ENCODE data around the gene DIPK1A.
A peak's percentile ranks its signal among the peaks of the same experiment; 100 is the strongest.

The DIPK1A gene

GRCh38 chr1:92970990-92971689 is 9.9 kb upstream of the DIPK1A start:
- Mint-ChIP-seq H3K4me1 (ENCODE audit: low read depth) (peaks cover 49% of the 10 kb centered on the region), H3K27ac (peak overlapping the region; percentile 27), H3K9me3 (no peaks in the 10 kb centered on the region), H3K36me3 (ENCODE audit: low read depth) (no peaks in the 10 kb centered on the region), H3K27me3 (ENCODE audit: low read depth) (no peaks in the 10 kb centered on the region), H3K4me3 (no peak overlapping the region)
- DNase-seq (ENCODE audit: low spot score): no peak

GRCh38 chr1:92969517-92969916 is 8.3 kb upstream of the DIPK1A start:
- H3K36me3 Mint-ChIP-seq (ENCODE audit: low read depth): no peaks in the 10 kb centered on the region
- H3K4me3 Mint-ChIP-seq: no peak overlapping the region
- no peaks in the 10 kb centered on the region for H3K9me3 Mint-ChIP-seq
- no peak overlapping the region for H3K27ac Mint-ChIP-seq
- DNase-seq (ENCODE audit: low spot score): no peak
- H3K4me1 Mint-ChIP-seq (ENCODE audit: low read depth): peaks cover 36% of the 10 kb centered on the region
- H3K27me3 Mint-ChIP-seq (ENCODE audit: low read depth): no peaks in the 10 kb centered on the region

- no peaks in the 10 kb centered on the region for H3K9me3 Mint-ChIP-seq
- H3K4me1 Mint-ChIP-seq (ENCODE audit: low read depth): peaks cover 30% of the 10 kb centered on the region
- DNase-seq (ENCODE audit: low spot score): no peak
- H3K36me3 Mint-ChIP-seq (ENCODE audit: low read depth): no peaks in the 10 kb centered on the region
- H3K27me3 Mint-ChIP-seq (ENCODE audit: low read depth): no peaks in the 10 kb centered on the region
- H3K27ac Mint-ChIP-seq: no peak overlapping the region
- H3K4me3 Mint-ChIP-seq: no peak overlapping the region
Measured at GRCh38 chr1:92968138-92969032, 7.1 kb upstream of the DIPK1A start.

GRCh38 chr1:92964998-92965397 is 3.7 kb upstream of the DIPK1A start:
- Mint-ChIP-seq H3K36me3 (ENCODE audit: low read depth) (peaks cover 4% of the 10 kb centered on the region), H3K9me3 (no peaks in the 10 kb centered on the region)

GRCh38 chr1:92964316-92964715 is 3.1 kb upstream of the DIPK1A start:
- H3K27ac Mint-ChIP-seq: no peak overlapping the region
- peaks cover 17% of the 10 kb centered on the region for H3K4me1 Mint-ChIP-seq (ENCODE audit: low read depth)
- no peak overlapping the region for H3K4me3 Mint-ChIP-seq
- no peak for DNase-seq (ENCODE audit: low spot score)
- no peaks in the 10 kb centered on the region for H3K9me3 Mint-ChIP-seq
- peaks cover 5% of the 10 kb centered on the region for H3K36me3 Mint-ChIP-seq (ENCODE audit: low read depth)
- no peaks in the 10 kb centered on the region for H3K27me3 Mint-ChIP-seq (ENCODE audit: low read depth)

More at GRCh38 chr1:92964998-92965397, 3.7 kb upstream of the DIPK1A start:
- H3K27ac Mint-ChIP-seq: no peak overlapping the region
- H3K4me1 Mint-ChIP-seq (ENCODE audit: low read depth): peaks cover 18% of the 10 kb centered on the region
- no peak for DNase-seq (ENCODE audit: low spot score)
- no peaks in the 10 kb centered on the region for H3K27me3 Mint-ChIP-seq (ENCODE audit: low read depth)
- no peak overlapping the region for H3K4me3 Mint-ChIP-seq

- Mint-ChIP-seq H3K4me3 (no peak overlapping the region), H3K27me3 (ENCODE audit: low read depth) (no peaks in the 10 kb centered on the region), H3K36me3 (ENCODE audit: low read depth) (peaks cover 5% of the 10 kb centered on the region), H3K27ac (no peak overlapping the region), H3K4me1 (ENCODE audit: low read depth) (peaks cover 20% of the 10 kb centered on the region), H3K9me3 (no peaks in the 10 kb centered on the region)
- DNase-seq (ENCODE audit: low spot score): peak; percentile 72
Measured at GRCh38 chr1:92961896-92962752, 862 bp upstream of the DIPK1A start.

GRCh38 chr1:92960395-92961130 is 699 bp downstream of the DIPK1A start:
- Mint-ChIP-seq H3K27me3 (ENCODE audit: low read depth) (no peaks in the 10 kb centered on the region), H3K36me3 (ENCODE audit: low read depth) (peaks cover 5% of the 10 kb centered on the region), H3K4me3 (peak overlapping the region; percentile 95), H3K27ac (peak overlapping the region; percentile 97), H3K4me1 (ENCODE audit: low read depth) (peaks cover 35% of the 10 kb centered on the region), H3K9me3 (no peaks in the 10 kb centered on the region)
- peak; percentile 66 for DNase-seq (ENCODE audit: low spot score)

- H3K4me1 Mint-ChIP-seq (ENCODE audit: low read depth): peaks cover 48% of the 10 kb centered on the region
- H3K36me3 Mint-ChIP-seq (ENCODE audit: low read depth): peaks cover 6% of the 10 kb centered on the region
- DNase-seq (ENCODE audit: low spot score): no peak
- peak overlapping the region; percentile 41 for H3K27ac Mint-ChIP-seq
- no peaks in the 10 kb centered on the region for H3K9me3 Mint-ChIP-seq
- H3K4me3 Mint-ChIP-seq: peak overlapping the region; percentile 2
- no peaks in the 10 kb centered on the region for H3K27me3 Mint-ChIP-seq (ENCODE audit: low read depth)
Measured at GRCh38 chr1:92958203-92958970, 2.9 kb downstream of the DIPK1A start.

- Mint-ChIP-seq H3K27me3 (ENCODE audit: low read depth) (no peaks in the 10 kb centered on the region), H3K36me3 (ENCODE audit: low read depth) (peaks cover 9% of the 10 kb centered on the region), H3K4me1 (ENCODE audit: low read depth) (peaks cover 55% of the 10 kb centered on the region), H3K4me3 (peak overlapping the region; percentile 65), H3K9me3 (no peaks in the 10 kb centered on the region), H3K27ac (peak overlapping the region; percentile 81)
- DNase-seq (ENCODE audit: low spot score): no peak
Measured at GRCh38 chr1:92957030-92957734, 4.1 kb downstream of the DIPK1A start.

- peaks cover 9% of the 10 kb centered on the region for H3K36me3 Mint-ChIP-seq (ENCODE audit: low read depth)
- DNase-seq (ENCODE audit: low spot score): no peak
- H3K9me3 Mint-ChIP-seq: no peaks in the 10 kb centered on the region
- peak overlapping the region; percentile 65 for H3K4me3 Mint-ChIP-seq
- H3K4me1 Mint-ChIP-seq (ENCODE audit: low read depth): peaks cover 61% of the 10 kb centered on the region
- H3K27ac Mint-ChIP-seq: peak overlapping the region; percentile 81
- H3K27me3 Mint-ChIP-seq (ENCODE audit: low read depth): no peaks in the 10 kb centered on the region
Measured at GRCh38 chr1:92956254-92957029, 4.8 kb downstream of the DIPK1A start.

GRCh38 chr1:92953491-92953890 is 7.8 kb downstream of the DIPK1A start:
- Mint-ChIP-seq H3K4me1 (ENCODE audit: low read depth) (peaks cover 53% of the 10 kb centered on the region), H3K9me3 (no peaks in the 10 kb centered on the region), H3K36me3 (ENCODE audit: low read depth) (peaks cover 4% of the 10 kb centered on the region), H3K27me3 (ENCODE audit: low read depth) (no peaks in the 10 kb centered on the region), H3K4me3 (peak overlapping the region; percentile 71), H3K27ac (peak overlapping the region; percentile 76)
- peak; percentile 62 for DNase-seq (ENCODE audit: low spot score)

GRCh38 chr1:92952714-92953113 is 8.5 kb downstream of the DIPK1A start:
- no peaks in the 10 kb centered on the region for H3K27me3 Mint-ChIP-seq (ENCODE audit: low read depth)
- peak overlapping the region; percentile 71 for H3K4me3 Mint-ChIP-seq
- no peaks in the 10 kb centered on the region for H3K9me3 Mint-ChIP-seq
- peak overlapping the region; percentile 86 for H3K27ac Mint-ChIP-seq
- H3K36me3 Mint-ChIP-seq (ENCODE audit: low read depth): peaks cover 4% of the 10 kb centered on the region
- H3K4me1 Mint-ChIP-seq (ENCODE audit: low read depth): peaks cover 51% of the 10 kb centered on the region
- no peak for DNase-seq (ENCODE audit: low spot score)
